ENCODE results near the gene HSPA13.

- no peak for TF ChIP-seq CTCF (IDR thresholded peaks at IDR 0.05)
- TF ChIP-seq EZH2phosphoT487 (IDR thresholded peaks at IDR 0.05): no peak
- no peak for TF ChIP-seq EZH2 (IDR thresholded peaks at IDR 0.05)
Observed at GRCh38 chr21:14418920-14419319, 36.0 kb upstream of the HSPA13 start.

Measured in neural progenitor cell (in vitro differentiated cells).